MCF 10A (cell line): ENCODE data around the gene TMUB1. TPM values are rescaled to one million over a fixed set of nuclear protein-coding genes. Genes with fewer than 3 reads are reported as not detected.

Source experiments
- BruUV-seq: library from RNA; stranded (reverse); fragments of 400-500 nt; replicated peaks from 2 replicates; lab custom pipeline; 2021; lab: Mats Ljungman, UMichigan
- CTCF ChIA-PET: fragments of 300-600 bp; sonication (Branson Sonifier 250); formaldehyde crosslinking; extraction: SDS; loops from one replicate; lab custom pipeline; 2021; ENCODE audit warnings: antibody characterized with exemption, inconsistent platforms; lab: Yijun Ruan, JAX
- POLR2A ChIA-PET: fragments of 300-600, 350-650 bp; sonication (Branson Sonifier 250); formaldehyde crosslinking; extraction: SDS; loops from one replicate; lab custom pipeline; 2020; ENCODE audit warnings: antibody characterized with exemption, inconsistent platforms; lab: Yijun Ruan, JAX
- DNase-seq: peaks from one replicate; pipeline ENCODE4 v3.0.0-alpha.2; 2018; ENCODE audit not compliant: unreplicated experiment
- H3K27ac Mint-ChIP-seq: one replicate; pipeline ENCODE4 v1.8.0; 2022; ENCODE audit warnings: mild to moderate bottlenecking, low read depth, mixed read lengths; ENCODE audit not compliant: unreplicated experiment
- H3K27me3 Mint-ChIP-seq: one replicate; pipeline ENCODE4 v1.8.0; 2022; ENCODE audit warnings: mixed read lengths; ENCODE audit not compliant: insufficient read depth, unreplicated experiment
- H3K36me3 Mint-ChIP-seq: one replicate; pipeline ENCODE4 v1.8.0; 2022; ENCODE audit warnings: mild to moderate bottlenecking, moderate library complexity, mixed read lengths; ENCODE audit not compliant: insufficient read depth, unreplicated experiment
- H3K4me1 Mint-ChIP-seq: one replicate; pipeline ENCODE4 v1.8.0; 2022; ENCODE audit warnings: mixed read lengths; ENCODE audit not compliant: insufficient read depth, unreplicated experiment
- H3K4me3 Mint-ChIP-seq: one replicate; pipeline ENCODE4 v1.8.0; 2022; ENCODE audit warnings: mild to moderate bottlenecking, moderate library complexity, mixed read lengths; ENCODE audit not compliant: unreplicated experiment
- H3K9me3 Mint-ChIP-seq: one replicate; pipeline ENCODE4 v1.8.0; 2022; ENCODE audit warnings: mixed read lengths; ENCODE audit not compliant: unreplicated experiment
- CTCF ChIP-seq: fragments of 200-600 bp; IDR thresholded peaks from one replicate; pipeline ENCODE4 v1.8.0; 2022; ENCODE audit warnings: antibody characterized with exemption, mild to moderate bottlenecking; ENCODE audit not compliant: unreplicated experiment
- intact Hi-C: fragments of 100-400 bp; cut with micrococcal nuclease; formaldehyde crosslinking; loops from 2 replicates; pipeline ENCODE4 v1.14.1; 2022
- total RNA-seq: library from RNA; stranded (reverse); gene quantifications from 2 replicates; pipeline ENCODE4 v1.2.3, GENCODE V29; 2022

TMUB1 gene
- total RNA-seq, 1 experiment from 2014 or later: 30.1 TPM

DNA sequence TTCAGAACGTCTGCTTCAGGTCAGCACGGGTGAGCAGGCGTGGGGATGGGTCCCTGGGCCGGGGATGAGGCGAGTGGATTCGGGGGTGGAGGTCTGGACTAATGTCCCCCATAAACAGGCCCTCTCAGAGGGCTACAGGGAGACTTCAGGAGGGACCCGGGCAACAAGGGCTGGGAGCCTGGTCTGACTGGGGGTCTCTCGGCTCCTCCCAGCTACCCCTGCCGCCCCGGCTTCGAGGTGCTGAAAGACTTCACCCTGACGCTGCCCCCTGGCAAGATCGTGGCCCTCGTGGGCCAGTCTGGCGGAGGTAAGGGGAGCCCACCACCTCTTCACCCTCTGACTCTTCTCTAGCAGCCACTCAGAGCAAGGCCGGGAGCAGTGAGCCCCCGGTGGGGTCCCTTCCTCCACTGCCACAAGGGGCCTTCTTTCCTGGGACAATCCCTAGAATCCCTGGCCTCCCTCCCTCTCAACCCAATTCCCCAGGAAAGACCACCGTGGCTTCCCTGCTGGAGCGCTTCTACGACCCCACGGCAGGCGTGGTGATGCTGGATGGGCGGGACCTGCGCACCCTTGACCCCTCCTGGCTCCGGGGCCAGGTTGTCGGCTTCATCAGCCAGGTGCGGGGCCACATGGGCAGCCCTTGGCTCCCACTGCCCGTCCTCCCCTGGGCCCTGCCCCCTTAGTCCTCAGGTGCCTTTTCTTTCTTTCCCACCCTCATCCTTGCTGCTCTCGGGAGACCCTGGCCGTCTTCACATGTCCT is 42.5 kb downstream of the TMUB1 start:
- intact Hi-C loops: no loop called here
- POLR2A ChIA-PET: no interaction called here
- no peaks in the 10 kb centered on the region for H3K9me3 Mint-ChIP-seq
- peaks cover 24% of the 10 kb centered on the region for H3K36me3 Mint-ChIP-seq
- no peaks in the 10 kb centered on the region for H3K27me3 Mint-ChIP-seq
- H3K4me3 Mint-ChIP-seq: no peak overlapping the region
- H3K4me1 Mint-ChIP-seq: peaks cover 15% of the 10 kb centered on the region
- BruUV-seq: no TSS peak
- CTCF ChIA-PET: interaction anchor here (0.6 to 0.8 kb wide), 2 partner anchors 11 to 221 kb away, joined by 3 to 4 read pairs; no protein-coding TSS in a partner anchor
- no peak for TF ChIP-seq CTCF
- DNase-seq: no peak
- H3K27ac Mint-ChIP-seq: no peak overlapping the region

GRCh38 chr7:151039850-151040548 is 43.3 kb downstream of the TMUB1 start:
- no TSS peak for BruUV-seq
- DNase-seq: no peak
- Mint-ChIP-seq H3K9me3 (no peaks in the 10 kb centered on the region), H3K4me1 (peaks cover 15% of the 10 kb centered on the region), H3K27me3 (no peaks in the 10 kb centered on the region), H3K27ac (no peak overlapping the region), H3K4me3 (no peak overlapping the region), H3K36me3 (peaks cover 23% of the 10 kb centered on the region)
- ChIA-PET CTCF (interaction anchor here (0.6 to 1.3 kb wide), 3 partner anchors 70 to 988 kb away, joined by 3 to 6 read pairs (median 3); no protein-coding TSS in a partner anchor), POLR2A (interaction anchor here (0.7 to 1.6 kb wide), 2 partner anchors 12 to 39 kb away, joined by 3 to 11 read pairs; partner anchors contain the start of gene ABCB8)
- no peak for TF ChIP-seq CTCF
- intact Hi-C loops: no loop called here

DNA sequence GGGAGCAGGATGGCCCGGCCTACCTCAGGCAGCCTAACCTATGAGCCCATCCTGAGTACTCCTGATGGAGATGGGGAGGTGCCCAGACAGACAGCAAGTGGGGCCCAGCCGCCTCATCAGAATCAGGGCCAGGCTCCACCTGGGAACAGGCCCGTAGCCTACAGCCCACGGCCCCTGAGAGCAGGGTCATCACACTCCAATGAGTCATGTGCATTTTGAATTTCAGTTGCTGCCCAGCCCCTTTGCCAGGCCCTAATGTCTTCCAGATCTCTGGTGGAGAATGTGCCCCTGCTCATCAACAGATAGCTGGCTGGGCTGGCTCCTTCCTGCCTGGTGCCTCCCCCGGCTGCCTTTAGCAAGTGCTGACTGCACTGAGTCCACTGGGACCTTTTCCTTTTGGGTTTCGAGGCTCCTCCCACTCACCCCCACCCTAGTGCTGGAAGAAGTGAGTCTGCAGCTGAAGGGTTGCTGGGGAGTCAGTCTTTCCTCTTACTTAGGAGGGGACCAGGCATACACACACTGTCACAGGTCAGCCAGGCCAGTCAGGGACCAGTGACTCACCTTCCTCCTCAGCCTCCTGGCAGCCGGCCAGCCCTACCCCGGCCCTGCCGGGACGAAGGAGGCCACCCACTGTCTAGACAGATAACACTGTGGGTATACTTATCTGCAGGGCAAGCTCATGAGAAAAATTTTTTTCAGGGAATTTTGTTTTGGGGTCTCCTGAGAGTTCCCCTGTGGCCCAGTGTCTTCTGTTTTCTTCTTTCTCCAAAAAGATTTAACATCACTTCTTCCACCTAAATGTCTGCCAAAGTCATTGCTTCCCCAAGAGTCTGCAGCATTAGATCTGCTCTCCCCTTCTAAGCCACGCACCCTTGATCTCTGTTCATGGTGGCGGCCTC is 44.1 kb downstream of the TMUB1 start:
- Mint-ChIP-seq H3K27me3 (no peaks in the 10 kb centered on the region), H3K27ac (peak overlapping the region; percentile 23), H3K4me1 (peaks cover 15% of the 10 kb centered on the region), H3K4me3 (no peak overlapping the region), H3K36me3 (peaks cover 16% of the 10 kb centered on the region), H3K9me3 (no peaks in the 10 kb centered on the region)
- TF ChIP-seq CTCF: no peak
- ChIA-PET CTCF (interaction anchor here (0.6 to 1.3 kb wide), 4 partner anchors 40 to 989 kb away, joined by 3 to 6 read pairs (median 3); no protein-coding TSS in a partner anchor), POLR2A (interaction anchor here (0.7 to 1.6 kb wide), 3 partner anchors 11 to 76 kb away, joined by 3 to 11 read pairs (median 3); partner anchors contain the start of gene ABCB8)
- intact Hi-C loops: no loop called here
- DNase-seq: peak; percentile 85
- BruUV-seq: no TSS peak
